H1 (cell line): Measurements from ENCODE around the gene SURF4. TPM values are rescaled to one million over a fixed set of nuclear protein-coding genes. Genes with fewer than 3 reads are reported as not detected.

Experiments used
- GABPA ChIP-seq: IDR thresholded peaks from 2 replicates; pipeline ENCODE4 v1.6.1; 2011; ENCODE audit warnings: mild to moderate bottlenecking, low read length, moderate library complexity, borderline replicate concordance; ENCODE audit not compliant: insufficient read depth
- PHF8 ChIP-seq: fragments of 200-600 bp; sonication (generic); conservative IDR thresholded peaks from 2 replicates; pipeline ENCODE4 v1.7.1; 2012; ENCODE audit warnings: low read depth, mild to moderate bottlenecking, inconsistent platforms, low read length, moderate library complexity
- RBBP5 ChIP-seq: IDR thresholded peaks from 2 replicates; pipeline ENCODE4 v1.7.1; 2012; ENCODE audit warnings: low read depth, mild to moderate bottlenecking, inconsistent platforms, low read length, moderate library complexity, borderline replicate concordance
- SIX5 ChIP-seq: IDR thresholded peaks from 2 replicates; pipeline ENCODE4 v1.6.1; 2011; ENCODE audit warnings: mild to moderate bottlenecking, low read depth, low read length
- polyA plus RNA-seq, 7 experiments: library from polyadenylated mRNA; depleted of rRNA in 3 of 7; stranded (reverse) in 5 of 7; unstranded in 2 of 7; fragments of >200 nt in 5 of 7; fragments of 200-250 nt in 2 of 7; gene quantifications; 1 replicate in 5 of 7; 2 replicates in 1 of 7; 4 replicates in 1 of 7; pipeline versions ENCODE4 v1.2.1 to v1.2.3, GENCODE V29; 2011 to 2013; ENCODE audit warnings: missing spikeins in 2 of 7, mixed read lengths in 2 of 7
- total RNA-seq: library from RNA; stranded (reverse); fragmentation: NEBNext Ultra II Directional; extraction: Animal tissue kit (Norgen Biotek cat#: 25700); gene quantifications from 2 replicates; pipeline ENCODE4 v1.2.1, GENCODE V29; 2021
- TF ChIP-seq, protein P1 (sequence below): IDR thresholded peaks from 2 replicates; pipeline ENCODE4 v1.6.1; 2012; ENCODE audit warnings: inconsistent platforms
- TF ChIP-seq, protein P2 (sequence below): IDR thresholded peaks from 2 replicates; pipeline ENCODE4 v1.6.1; 2012; ENCODE audit warnings: inconsistent platforms

The SURF4 gene
- total and polyA plus RNA-seq, 2 of the 8 experiments (the other 6 are each of a cell fraction or from before 2014, with no cell fraction given) = 176 to 182 TPM

DNA sequence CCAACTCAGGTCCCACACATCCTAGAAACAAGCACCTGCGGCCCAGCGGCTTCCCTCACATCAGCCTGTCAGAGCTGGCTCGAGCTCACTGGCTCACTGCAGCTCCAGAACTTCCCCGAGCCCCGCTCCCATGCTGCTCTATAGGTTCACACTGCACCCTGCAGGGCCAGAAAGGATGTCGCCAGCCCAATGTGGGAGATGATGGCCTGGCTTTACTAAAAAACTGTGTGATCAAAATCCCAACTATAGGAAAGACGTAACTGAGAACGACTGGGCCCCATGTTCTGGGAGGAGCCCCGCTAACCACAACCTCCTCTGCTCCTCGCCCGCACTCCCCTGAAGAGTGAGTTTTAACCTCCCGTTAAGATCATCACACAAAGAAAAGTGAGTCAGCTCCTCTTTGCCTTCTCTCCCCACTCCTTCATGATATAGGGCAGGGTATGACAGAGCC, 4.6 kb downstream of the SURF4 start (continued):
- TF ChIP-seq, protein P1, sequence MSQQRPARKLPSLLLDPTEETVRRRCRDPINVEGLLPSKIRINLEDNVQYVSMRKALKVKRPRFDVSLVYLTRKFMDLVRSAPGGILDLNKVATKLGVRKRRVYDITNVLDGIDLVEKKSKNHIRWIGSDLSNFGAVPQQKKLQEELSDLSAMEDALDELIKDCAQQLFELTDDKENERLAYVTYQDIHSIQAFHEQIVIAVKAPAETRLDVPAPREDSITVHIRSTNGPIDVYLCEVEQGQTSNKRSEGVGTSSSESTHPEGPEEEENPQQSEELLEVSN = no peak
- no peak for TF ChIP-seq PHF8
- TF ChIP-seq RBBP5 = no peak
- TF ChIP-seq, protein P2, sequence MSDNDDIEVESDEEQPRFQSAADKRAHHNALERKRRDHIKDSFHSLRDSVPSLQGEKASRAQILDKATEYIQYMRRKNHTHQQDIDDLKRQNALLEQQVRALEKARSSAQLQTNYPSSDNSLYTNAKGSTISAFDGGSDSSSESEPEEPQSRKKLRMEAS = no peak
- no peak for TF ChIP-seq SIX5
- no peak for TF ChIP-seq GABPA
